T-cell (primary cell): Measurements from ENCODE around the gene CCDC27. TPM values are rescaled to one million over a fixed set of nuclear protein-coding genes. Genes with fewer than 3 reads are reported as not detected.
"Not testable (repeated sequence)": the region's sequence is repeated elsewhere in the genome, so short reads cannot be mapped to it uniquely, and the experiment has no call there.

ENCODE experiments used
- ATAC-seq, 4 experiments: fragments of 200-7000 bp in 3 of 4; fragments of 150-1000 bp in 1 of 4; cut with Tn5 transposase; replicated peaks in 1 of 4; 1 replicate in 3 of 4; 2 replicates in 1 of 4; pipeline ENCODE4 v1.10.0; 2021; ENCODE audit warnings: moderate library complexity in 3 of 4, mild to moderate bottlenecking in 2 of 4, moderate number of reproducible peaks in 1 of 4
- CTCF ChIA-PET, 2 donors: fragments of 300-600 bp; sonication (Branson Sonifier 250); formaldehyde crosslinking; loops; one replicate each; lab custom pipeline; 2022; ENCODE audit warnings: antibody characterized with exemption in 2 of 2; lab: Charles Lee
- POLR2A ChIA-PET, 2 donors: fragments of 300-600 bp; sonication (Branson Sonifier 250); formaldehyde crosslinking; loops; one replicate each; lab custom pipeline; 2022; ENCODE audit warnings: antibody characterized with exemption in 2 of 2; lab: Charles Lee
- DNase-seq, 35 experiments: peaks; one replicate each; pipeline versions ENCODE4 v3.0.0 to v3.0.0-alpha.2; 2013 to 2023
- H3K27ac ChIP-seq: one replicate; pipeline ENCODE4 v1.5.1; 2013; ENCODE audit warnings: low read length
- H3K27me3 ChIP-seq, 2 experiments: replicated peaks in 1 of 2; 1 replicate in 1 of 2; 2 replicates in 1 of 2; pipeline versions ENCODE4 v1.6.1 to v1.7.0; 2013; ENCODE audit warnings: low read length in 1 of 2, mixed read lengths in 1 of 2; ENCODE audit not compliant: control insufficient read depth in 2 of 2, insufficient read depth in 2 of 2; ENCODE audit errors: extremely low read depth in 1 of 2
- H3K36me3 ChIP-seq, 2 donors: 1 replicate in 1 of 2; 2 replicates in 1 of 2; pipeline versions ENCODE4 v1.6.1 to v1.7.0; 2013; ENCODE audit warnings: low read length in 1 of 2; ENCODE audit not compliant: control insufficient read depth in 2 of 2, insufficient read depth in 1 of 2; ENCODE audit errors: extremely low read depth in 1 of 2
- H3K4me1 ChIP-seq, 2 experiments: 1 replicate in 1 of 2; 2 replicates in 1 of 2; pipeline versions ENCODE4 v1.6.1 to v1.7.0; 2013; ENCODE audit warnings: low read length in 2 of 2, mixed read lengths in 1 of 2; ENCODE audit not compliant: insufficient read depth in 2 of 2, control insufficient read depth in 1 of 2; ENCODE audit errors: extremely low read depth in 1 of 2
- H3K4me3 ChIP-seq, 2 donors: 1 replicate in 1 of 2; 2 replicates in 1 of 2; pipeline versions ENCODE4 v1.5.1 to v1.7.0; 2013; ENCODE audit warnings: mild to moderate bottlenecking in 2 of 2, low read length in 1 of 2, moderate library complexity in 1 of 2; ENCODE audit not compliant: control insufficient read depth in 1 of 2; ENCODE audit errors: extremely low read depth in 1 of 2
- H3K9me3 ChIP-seq: 2 replicates; pipeline ENCODE4 v1.7.0; 2013
- H3K27ac Mint-ChIP-seq, 2 donors: one replicate each; pipeline ENCODE4 v1.8.0; 2020 to 2021; ENCODE audit warnings: mild to moderate bottlenecking in 2 of 2, mixed read lengths in 2 of 2
- H3K27me3 Mint-ChIP-seq, 2 donors: one replicate each; pipeline ENCODE4 v1.8.0; 2021 to 2022; ENCODE audit warnings: mixed read lengths in 2 of 2
- H3K36me3 Mint-ChIP-seq: one replicate; pipeline ENCODE4 v1.8.0; 2021; ENCODE audit warnings: mixed read lengths
- H3K4me1 Mint-ChIP-seq, 3 donors: one replicate each; pipeline ENCODE4 v1.8.0; 2020 to 2022; ENCODE audit warnings: mixed read lengths in 3 of 3, mild to moderate bottlenecking in 1 of 3
- H3K4me3 Mint-ChIP-seq, 3 donors: one replicate each; pipeline ENCODE4 v1.8.0; 2020 to 2022; ENCODE audit warnings: mild to moderate bottlenecking in 3 of 3, mixed read lengths in 3 of 3, moderate library complexity in 3 of 3
- H3K9me3 Mint-ChIP-seq, 3 donors: one replicate each; pipeline ENCODE4 v1.8.0; 2020 to 2022; ENCODE audit warnings: mixed read lengths in 3 of 3
- WGBS: methylation state at CpG from one replicate; pipeline ENCODE4 v1.1.5; 2013; ENCODE audit warnings: missing lambda C conversion rate; ENCODE audit not compliant: insufficient coverage; 5-methylcytosine and 5-hydroxymethylcytosine counted together
- total RNA-seq, 35 experiments: library from RNA in 6 of 35; stranded (reverse) in 6 of 35; fragments of 120-200 nt in 1 of 35; gene quantifications; one replicate each; pipeline versions ENCODE4 v1.2.1 to v1.2.4 and lab custom pipeline; 2013 to 2026

CCDC27 gene
- total RNA-seq, 5 donors from 2014 or later (not counting 1 experiment from before 2014, with no cell fraction given): not detected

- Mint-ChIP-seq H3K27ac (peak overlapping the region; percentile 73 to 82), H3K36me3 (peaks cover 9% of the 10 kb centered on the region), H3K27me3 (no peaks in the 10 kb centered on the region), H3K9me3 (no peaks in the 10 kb centered on the region), H3K4me3 (peak overlapping the region; percentile 72 to 79 (median 77)), H3K4me1 (peaks cover 31 to 36% (median 35%) of the 10 kb centered on the region in 3 donors)
- ChIA-PET POLR2A (no interaction called here), CTCF (no interaction called here)
- peak overlapping the region; percentile 53 for H3K27ac ChIP-seq
- peak in 1 of 35 experiments; percentile 21 for DNase-seq
- no peaks in the 10 kb centered on the region for H3K27me3 ChIP-seq
- H3K36me3 ChIP-seq: peaks cover 3 to 8% of the 10 kb centered on the region in 2 donors
- WGBS: 64% methylated on average over 29 of the region's 35 CpGs
- H3K9me3 ChIP-seq: no peaks in the 10 kb centered on the region
- ATAC-seq: no peak
- peak overlapping the region in 1 of 2 donors; percentile 46 for H3K4me3 ChIP-seq
- peaks cover 2 to 19% of the 10 kb centered on the region in 2 experiments for H3K4me1 ChIP-seq
These were observed 5.8 kb upstream of the CCDC27 start for GRCh38 chr1:3746389-3746829.

- peaks cover 31 to 36% (median 35%) of the 10 kb centered on the region in 3 donors for H3K4me1 Mint-ChIP-seq
- peak overlapping the region; percentile 73 to 82 for H3K27ac Mint-ChIP-seq
- POLR2A ChIA-PET: no interaction called here
- CTCF ChIA-PET: no interaction called here
- H3K27me3 ChIP-seq: peaks cover 0 to 1% of the 10 kb centered on the region in 2 experiments
- peaks cover 2 to 19% of the 10 kb centered on the region in 2 experiments for H3K4me1 ChIP-seq
- H3K27me3 Mint-ChIP-seq: no peaks in the 10 kb centered on the region
- no peaks in the 10 kb centered on the region for H3K9me3 Mint-ChIP-seq
- WGBS: 4% methylated on average over 68 of the region's 73 CpGs
- DNase-seq: peak; percentile 52 to 90 (median 84)
- H3K27ac ChIP-seq: peak overlapping the region; percentile 53
- ATAC-seq: peak; percentile 97 to 99 (median 98)
- H3K9me3 ChIP-seq: no peaks in the 10 kb centered on the region
- peaks cover 4% of the 10 kb centered on the region for H3K36me3 Mint-ChIP-seq
- peak overlapping the region; percentile 72 to 79 (median 77) for H3K4me3 Mint-ChIP-seq
- peak overlapping the region; percentile 46 to 56 for H3K4me3 ChIP-seq
- H3K36me3 ChIP-seq: peaks cover 3 to 6% of the 10 kb centered on the region in 2 donors
These were observed 5.3 kb upstream of the CCDC27 start for GRCh38 chr1:3746830-3747521.

- H3K4me1 Mint-ChIP-seq: peaks cover 31 to 36% (median 35%) of the 10 kb centered on the region in 3 donors
- no CpG with 5 or more reads among the region's 6 CpGs for WGBS
- H3K4me3 ChIP-seq: peak overlapping the region in 1 of 2 donors; percentile 46
These were observed 4.8 kb upstream of the CCDC27 start for GRCh38 chr1:3747522-3747848.

GRCh38 chr1:3747903-3748302 is 4.3 kb upstream of the CCDC27 start:
- H3K36me3 Mint-ChIP-seq: peaks cover 4% of the 10 kb centered on the region
- POLR2A ChIA-PET: no interaction called here
- no peak overlapping the region for H3K27ac ChIP-seq

More at GRCh38 chr1:3747522-3747848, 4.8 kb upstream of the CCDC27 start:
- Mint-ChIP-seq H3K36me3 (peaks cover 4% of the 10 kb centered on the region), H3K9me3 (no peaks in the 10 kb centered on the region), H3K4me3 (peak overlapping the region; percentile 67 to 77 (median 68)), H3K27me3 (no peaks in the 10 kb centered on the region), H3K27ac (peak overlapping the region in 1 of 2 donors; percentile 52)
- H3K36me3 ChIP-seq: peaks cover under 1 to 3% of the 10 kb centered on the region in 2 donors
- peaks cover 0 to 6% of the 10 kb centered on the region in 2 experiments for H3K27me3 ChIP-seq
- peak overlapping the region; percentile 53 for H3K27ac ChIP-seq
- ChIA-PET CTCF (no interaction called here), POLR2A (no interaction called here)
- DNase-seq (no peak), ATAC-seq (no peak)
- no peaks in the 10 kb centered on the region for H3K9me3 ChIP-seq
- peaks cover 2 to 19% of the 10 kb centered on the region in 2 experiments for H3K4me1 ChIP-seq

GRCh38 chr1:3748316-3748900 is 3.8 kb upstream of the CCDC27 start:
- H3K4me3 ChIP-seq, H3K9me3 ChIP-seq, H3K36me3 ChIP-seq, H3K9me3 Mint-ChIP-seq, CTCF ChIA-PET, H3K27me3 Mint-ChIP-seq, H3K27ac ChIP-seq, ATAC-seq, H3K36me3 Mint-ChIP-seq, DNase-seq, H3K27ac Mint-ChIP-seq: not testable (repeated sequence)
- peak overlapping the region; percentile 39 to 77 (median 68) for H3K4me3 Mint-ChIP-seq
- peaks cover 31 to 32% (median 32%) of the 10 kb centered on the region in 3 donors for H3K4me1 Mint-ChIP-seq
- Histone ChIP-seq H3K4me1 (peaks cover 2 to 19% of the 10 kb centered on the region in 2 experiments), H3K27me3 (peaks cover 0 to 13% of the 10 kb centered on the region in 2 experiments)
- POLR2A ChIA-PET: interaction anchor here in 1 of 2 donors (0.6 kb wide), 1 partner anchor 10 kb away, joined by 3 read pairs; no protein-coding TSS in a partner anchor
- no CpG with 5 or more reads among the region's 15 CpGs for WGBS

More at GRCh38 chr1:3747903-3748302, 4.3 kb upstream of the CCDC27 start:
- Histone ChIP-seq H3K9me3 (no peaks in the 10 kb centered on the region), H3K4me3 (peak overlapping the region in 1 of 2 donors; percentile 46), H3K27me3 (peaks cover 0 to 10% of the 10 kb centered on the region in 2 experiments), H3K4me1 (peaks cover 2 to 19% of the 10 kb centered on the region in 2 experiments), H3K36me3 (peaks cover 0 to 3% of the 10 kb centered on the region in 2 donors)
- no peaks in the 10 kb centered on the region for H3K9me3 Mint-ChIP-seq
- DNase-seq (no peak), ATAC-seq (no peak)
- H3K4me3 Mint-ChIP-seq: peak overlapping the region; percentile 67 to 77 (median 68)
- CTCF ChIA-PET: no interaction called here
- H3K27ac Mint-ChIP-seq: peak overlapping the region; percentile 39 to 52
- no peaks in the 10 kb centered on the region for H3K27me3 Mint-ChIP-seq
- H3K4me1 Mint-ChIP-seq: peaks cover 31 to 36% (median 35%) of the 10 kb centered on the region in 3 donors
- WGBS: 92% methylated on average over 4 of the region's 13 CpGs

- 51% methylated on average over 3 of the region's 5 CpGs for WGBS
These were observed 2.7 kb upstream of the CCDC27 start for GRCh38 chr1:3749512-3749911.

More at GRCh38 chr1:3749512-3749911, 2.7 kb upstream of the CCDC27 start:
- no peaks in the 10 kb centered on the region for H3K36me3 Mint-ChIP-seq
- H3K4me1 Mint-ChIP-seq: peaks cover 30% of the 10 kb centered on the region in 3 donors
- H3K36me3 ChIP-seq: no peaks in the 10 kb centered on the region
- no peak overlapping the region for H3K27ac Mint-ChIP-seq
- H3K4me3 ChIP-seq: no peak overlapping the region
- H3K4me1 ChIP-seq: peaks cover 2 to 19% of the 10 kb centered on the region in 2 experiments
- no peaks in the 10 kb centered on the region for H3K9me3 ChIP-seq
- H3K27ac ChIP-seq: no peak overlapping the region
- ATAC-seq: no peak
- DNase-seq: no peak
- peaks cover 0 to 2% of the 10 kb centered on the region in 2 donors for H3K27me3 Mint-ChIP-seq
- ChIA-PET CTCF (no interaction called here), POLR2A (no interaction called here)
- H3K4me3 Mint-ChIP-seq: no peak overlapping the region
- no peaks in the 10 kb centered on the region for H3K9me3 Mint-ChIP-seq
- H3K27me3 ChIP-seq: peaks cover 0 to 24% of the 10 kb centered on the region in 2 experiments
